A549 treated with ZK216348 at 1 μM for 4 hours (cell line): Measurements from ENCODE around the gene SLC12A6. TPM values are rescaled to one million over a fixed set of nuclear protein-coding genes. Genes with fewer than 3 reads are reported as not detected.

Experiments used
- total RNA-seq: library from RNA; stranded (reverse); fragments of 200-300 nt; extraction: Qiagen RNA extraction; gene quantifications from 5 replicates; pipeline ENCODE4 v1.2.3, GENCODE V29; 2022; ENCODE audit warnings: low read depth

SLC12A6 gene
- total RNA-seq, result 3.8 to 7.0 TPM (median 5.9 TPM) in 5 replicates

GRCh38 chr15:34337557-34338306, at the start of gene SLC12A6:
Gene SLC12A6 (minus strand): TSS chr15:34337781. CDS start chr15:34336680, 1,101 bp downstream.

GRCh38 chr15:34367101-34368081, 29.8 kb upstream of the SLC12A6 start, which contains the start of gene LPCAT4:
Gene LPCAT4 (minus strand): TSS chr15:34367196. CDS start chr15:34367100, 96 bp downstream.

GRCh38 chr15:34342737-34343575, 5.4 kb upstream of the SLC12A6 start, which contains the start of the genes NOP10 and NUTM1:
Gene NOP10 (minus strand): TSS chr15:34343136. CDS start chr15:34343073, 63 bp downstream.
Gene NUTM1 (plus strand): TSS chr15:34343315. CDS start chr15:34343697, 382 bp downstream.

GRCh38 chr15:34209421-34210282, 127.9 kb downstream of the SLC12A6 start, which contains the start of gene KATNBL1:
Gene KATNBL1 (minus strand): TSS chr15:34210096. CDS start chr15:34163676, 46,420 bp downstream.

Other genes with a start within 250 kb of the SLC12A6 start
- 128 to 146 TPM (median 137 TPM) in 5 replicates for gene EMC7, start 235.9 kb downstream of the SLC12A6 start, total RNA-seq
- 1.1 to 1.8 TPM (median 1.6 TPM) in 5 replicates for gene PGBD4, start 235.7 kb downstream of the SLC12A6 start, total RNA-seq
- 25.4 to 35.0 TPM (median 31.4 TPM) in 5 replicates for gene KATNBL1, start 127.7 kb downstream of the SLC12A6 start, total RNA-seq
- gene EMC4, start 112.8 kb downstream of the SLC12A6 start, total RNA-seq, result 175 to 203 TPM (median 184 TPM) in 5 replicates
- 511 to 617 TPM (median 553 TPM) in 5 replicates for gene NOP10, start 5.4 kb upstream of the SLC12A6 start, total RNA-seq
- gene NUTM1, start 5.5 kb upstream of the SLC12A6 start, total RNA-seq, result not detected in 5 replicates
- gene LPCAT4, start 29.4 kb upstream of the SLC12A6 start, total RNA-seq, result 36.6 to 70.5 TPM (median 64.0 TPM) in 5 replicates
- gene GOLGA8A, start 100.0 kb upstream of the SLC12A6 start, total RNA-seq, result 6.3 to 9.2 TPM (median 8.1 TPM) in 5 replicates
- 12.8 to 20.7 TPM (median 18.7 TPM) in 5 replicates for gene GOLGA8B, start 245.9 kb upstream of the SLC12A6 start, total RNA-seq